Chondrocyte (in vitro differentiated cells): Measurements from ENCODE around the gene SETBP1. TPM values are rescaled to one million over a fixed set of nuclear protein-coding genes. Genes with fewer than 3 reads are reported as not detected.
A peak's percentile ranks its signal among the peaks of the same experiment; 100 is the strongest.

Experiments
- DNase-seq: peaks from one replicate; pipeline ENCODE4 v3.0.0; 2021; ENCODE audit warnings: mixed read lengths, low spot score
- H3K27ac Mint-ChIP-seq: one replicate; pipeline ENCODE4 v1.8.0; 2021; ENCODE audit warnings: mild to moderate bottlenecking, moderate library complexity, mixed read lengths; ENCODE audit not compliant: unreplicated experiment
- H3K27me3 Mint-ChIP-seq: 2 replicates; pipeline ENCODE4 v1.8.0; 2021; ENCODE audit warnings: low read depth, mixed read lengths
- H3K36me3 Mint-ChIP-seq: 2 replicates; pipeline ENCODE4 v1.8.0; 2021; ENCODE audit warnings: low read depth, mixed read lengths
- H3K4me1 Mint-ChIP-seq: 2 replicates; pipeline ENCODE4 v1.8.0; 2021; ENCODE audit warnings: low read depth, mild to moderate bottlenecking, mixed read lengths
- H3K4me3 Mint-ChIP-seq: one replicate; pipeline ENCODE4 v1.8.0; 2021; ENCODE audit warnings: mild to moderate bottlenecking, moderate library complexity, mixed read lengths; ENCODE audit not compliant: unreplicated experiment
- H3K9me3 Mint-ChIP-seq: 2 replicates; pipeline ENCODE4 v1.8.0; 2021; ENCODE audit warnings: low read depth, mixed read lengths
- CTCF ChIP-seq: fragments of 200-600 bp; sonication (generic); IDR thresholded peaks from 2 replicates; pipeline ENCODE4 v1.5.0; 2021; ENCODE audit warnings: antibody characterized with exemption, mild to moderate bottlenecking, moderate library complexity
- total RNA-seq: library from RNA; stranded (reverse); gene quantifications from 3 replicates; pipeline ENCODE4 v1.2.1, GENCODE V29; 2021

The SETBP1 gene
- total RNA-seq, 1 donor from 2014 or later = 29.3 TPM

- TF ChIP-seq CTCF = no peak
- Mint-ChIP-seq H3K9me3 (no peaks in the 10 kb centered on the region), H3K4me3 (no peak overlapping the region), H3K4me1 (peaks cover 40% of the 10 kb centered on the region), H3K27ac (no peak overlapping the region), H3K27me3 (no peaks in the 10 kb centered on the region), H3K36me3 (peaks cover 8% of the 10 kb centered on the region)
- no peak for DNase-seq
Measured at GRCh38 chr18:44712025-44712424, 31.3 kb downstream of the SETBP1 start.

- DNase-seq = no peak
- no peak for TF ChIP-seq CTCF
- no peaks in the 10 kb centered on the region for H3K27me3 Mint-ChIP-seq
- H3K4me1 Mint-ChIP-seq = peaks cover 29% of the 10 kb centered on the region
- H3K9me3 Mint-ChIP-seq = no peaks in the 10 kb centered on the region
- peaks cover 5% of the 10 kb centered on the region for H3K36me3 Mint-ChIP-seq
- no peak overlapping the region for H3K27ac Mint-ChIP-seq
- no peak overlapping the region for H3K4me3 Mint-ChIP-seq
Measured at GRCh38 chr18:44713435-44713834, 32.7 kb downstream of the SETBP1 start.

GRCh38 chr18:44714376-44714775, 33.7 kb downstream of the SETBP1 start:
- no peaks in the 10 kb centered on the region for H3K9me3 Mint-ChIP-seq
- no peak for TF ChIP-seq CTCF
- H3K27me3 Mint-ChIP-seq = no peaks in the 10 kb centered on the region
- no peak overlapping the region for H3K4me3 Mint-ChIP-seq
- H3K27ac Mint-ChIP-seq = no peak overlapping the region
- DNase-seq = no peak
- H3K36me3 Mint-ChIP-seq = peaks cover 9% of the 10 kb centered on the region
- peaks cover 21% of the 10 kb centered on the region for H3K4me1 Mint-ChIP-seq

GRCh38 chr18:44715245-44715644, 34.6 kb downstream of the SETBP1 start:
- no peak for DNase-seq
- Mint-ChIP-seq H3K27me3 (no peaks in the 10 kb centered on the region), H3K36me3 (peaks cover 10% of the 10 kb centered on the region), H3K4me3 (no peak overlapping the region), H3K27ac (peak overlapping the region; percentile 57), H3K9me3 (no peaks in the 10 kb centered on the region), H3K4me1 (peaks cover 19% of the 10 kb centered on the region)
- no peak for TF ChIP-seq CTCF

- no peaks in the 10 kb centered on the region for H3K9me3 Mint-ChIP-seq
- TF ChIP-seq CTCF = no peak
- H3K36me3 Mint-ChIP-seq = peaks cover 13% of the 10 kb centered on the region
- H3K4me1 Mint-ChIP-seq = peaks cover 19% of the 10 kb centered on the region
- no peak overlapping the region for H3K27ac Mint-ChIP-seq
- no peaks in the 10 kb centered on the region for H3K27me3 Mint-ChIP-seq
- DNase-seq = no peak
- H3K4me3 Mint-ChIP-seq = no peak overlapping the region
Measured at GRCh38 chr18:44715842-44716241, 35.2 kb downstream of the SETBP1 start.
